Hepatic stellate cell (primary cell): ENCODE measurements around the gene PTPRD.

ENCODE experiments used
- DNase-seq: peaks from one replicate; pipeline ENCODE4 v3.0.0; 2011; ENCODE audit warnings: low spot score

The PTPRD gene

DNA sequence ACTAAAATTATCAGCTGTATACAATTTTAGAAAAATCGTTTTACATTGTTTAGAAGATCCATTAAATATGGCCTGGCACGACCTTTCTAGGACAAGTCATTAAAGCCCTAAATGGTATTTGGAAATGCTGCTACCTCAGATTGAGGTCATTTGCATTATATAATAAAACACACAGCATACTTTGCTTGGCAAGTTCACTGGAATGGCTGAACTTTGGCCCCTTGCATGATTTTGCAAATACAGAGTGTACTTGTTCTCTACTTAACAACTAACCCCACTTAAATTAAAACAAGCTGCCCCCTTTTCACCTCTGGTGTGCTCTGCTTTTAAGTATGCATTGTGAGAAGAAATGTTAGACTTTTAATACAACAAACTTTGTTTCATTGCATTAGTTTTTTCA is 860.1 kb downstream of the PTPRD start:
- no peak for DNase-seq

DNA sequence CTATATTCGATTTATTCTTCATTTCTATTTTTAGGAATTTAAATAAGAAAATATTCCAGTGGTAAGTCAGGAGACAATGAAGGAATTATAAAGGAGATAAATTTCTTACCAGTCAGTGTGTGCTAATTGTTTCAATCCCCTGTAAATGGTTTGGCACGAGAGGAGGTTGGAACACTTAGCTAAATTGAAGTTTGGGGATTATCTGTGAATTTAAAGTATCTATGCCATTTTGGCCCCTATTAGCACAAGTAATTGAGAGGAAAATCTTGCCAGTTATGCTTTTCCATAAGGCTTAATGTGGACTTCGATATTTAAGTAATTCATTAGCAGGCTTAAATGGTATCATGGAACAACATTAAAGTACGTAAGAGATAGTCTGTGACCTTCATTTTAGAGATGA is 860.8 kb downstream of the PTPRD start:
- no peak for DNase-seq

DNA sequence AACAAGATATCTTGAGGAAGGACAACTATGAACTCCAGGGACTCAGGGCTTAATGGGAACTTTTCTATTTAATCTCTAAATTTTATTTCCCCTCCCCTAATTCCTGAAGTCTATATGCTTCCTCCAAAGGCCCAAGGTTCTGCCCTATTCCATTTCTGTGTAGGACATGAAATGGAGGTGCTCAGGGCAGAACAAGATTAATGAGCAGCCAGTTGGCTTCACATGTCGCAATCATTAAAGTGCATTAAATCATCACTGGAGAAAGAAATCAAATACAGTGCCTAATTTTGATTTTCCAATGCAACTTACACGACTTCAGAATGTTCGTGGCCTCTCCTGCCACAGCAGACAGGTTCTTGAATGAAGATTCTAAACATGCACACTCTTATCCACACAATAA is 862.1 kb downstream of the PTPRD start:
- DNase-seq: no peak

DNA sequence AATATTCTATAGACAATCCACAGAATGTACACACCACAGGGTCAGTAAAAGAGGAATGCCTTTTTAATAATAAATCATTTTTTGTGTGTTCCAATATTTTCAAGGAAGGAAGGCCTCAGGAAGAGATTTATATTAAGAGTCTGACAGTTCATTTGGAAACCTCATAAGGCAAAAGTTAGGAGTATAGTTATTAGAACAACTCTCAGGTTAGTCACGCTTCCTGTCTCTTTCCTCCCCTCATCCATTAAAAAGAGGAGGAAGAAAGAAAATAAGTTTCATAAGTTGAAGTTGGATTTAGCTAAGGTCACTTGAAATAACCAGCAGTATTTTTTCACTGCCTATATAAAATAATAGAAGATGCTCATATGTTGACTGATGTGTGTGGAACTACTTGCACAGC is 863.2 kb downstream of the PTPRD start:
- DNase-seq: no peak

DNA sequence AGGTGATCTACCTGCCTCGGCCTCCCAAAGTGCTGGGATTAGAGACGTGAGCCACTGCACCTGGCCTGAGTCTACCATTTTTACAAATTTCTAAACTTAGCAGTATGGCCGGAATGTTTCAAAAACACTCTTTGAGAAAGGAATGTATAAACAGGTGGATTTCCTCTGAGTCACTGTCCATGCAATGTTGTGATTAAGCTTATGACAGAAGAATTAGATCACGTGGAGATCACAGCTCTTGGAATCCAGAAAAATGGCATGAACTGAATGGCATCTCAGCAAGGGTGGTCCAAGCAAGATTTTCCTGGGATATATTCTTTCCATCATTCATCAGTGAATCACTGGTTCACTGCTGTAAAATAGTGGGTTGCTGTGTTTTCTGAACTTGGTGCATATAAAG is 865.0 kb downstream of the PTPRD start:
- no peak for DNase-seq

DNA sequence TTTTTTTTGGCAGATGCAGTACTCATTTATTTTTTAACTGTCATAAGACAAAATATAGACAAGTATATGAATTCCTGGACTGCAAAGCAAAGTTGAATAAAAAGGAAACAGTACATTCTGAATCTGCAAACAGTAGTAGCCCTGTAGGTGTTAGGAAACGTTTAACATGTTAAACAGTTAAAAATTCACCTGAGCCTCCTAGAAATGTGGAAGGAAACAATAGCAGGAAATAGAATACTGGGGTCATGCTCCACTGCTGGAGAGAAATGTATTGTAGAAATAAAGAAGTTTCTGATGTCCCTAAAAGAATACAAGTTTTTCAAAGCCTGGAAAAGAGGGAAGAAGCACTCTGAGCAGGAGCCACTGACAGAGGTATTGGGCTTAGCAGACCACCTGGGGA is 866.0 kb downstream of the PTPRD start:
- DNase-seq: no peak

DNA sequence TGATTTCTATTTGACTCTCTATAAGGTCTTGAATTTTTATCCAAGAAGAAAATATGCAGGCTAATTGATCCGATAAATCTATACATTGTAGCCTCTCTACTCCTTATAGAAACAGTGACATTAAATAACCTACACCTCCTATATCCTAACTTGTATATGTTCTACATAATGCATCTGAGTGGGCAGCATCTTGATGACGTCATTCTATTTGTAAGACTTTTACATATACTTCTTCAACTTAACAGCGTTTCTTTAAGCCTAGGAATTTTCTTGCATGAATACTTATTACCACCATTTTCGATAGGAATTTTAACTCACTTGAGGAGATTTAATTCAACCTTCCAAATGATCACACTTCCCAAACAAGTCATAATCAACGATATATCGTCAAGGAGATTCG is 869.0 kb downstream of the PTPRD start:
- DNase-seq: no peak

DNA sequence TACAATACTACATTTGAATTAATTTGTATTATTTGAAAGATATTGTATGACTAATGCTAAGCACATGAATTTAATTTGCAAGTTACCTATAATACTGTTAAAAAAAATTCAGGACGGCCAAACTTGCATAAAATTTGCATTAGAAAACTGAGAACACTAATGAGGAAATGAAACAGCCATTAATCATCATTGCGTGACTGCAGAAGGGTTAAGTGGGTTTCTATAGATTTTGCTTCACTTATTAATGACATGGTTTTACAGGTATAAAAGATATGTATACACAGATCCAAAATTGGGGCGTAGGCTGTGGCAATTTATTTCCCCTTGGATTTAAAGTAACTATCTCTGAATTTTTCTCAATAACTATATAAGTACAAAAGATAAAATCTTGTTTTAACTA is 882.6 kb downstream of the PTPRD start:
- DNase-seq: no peak

DNA sequence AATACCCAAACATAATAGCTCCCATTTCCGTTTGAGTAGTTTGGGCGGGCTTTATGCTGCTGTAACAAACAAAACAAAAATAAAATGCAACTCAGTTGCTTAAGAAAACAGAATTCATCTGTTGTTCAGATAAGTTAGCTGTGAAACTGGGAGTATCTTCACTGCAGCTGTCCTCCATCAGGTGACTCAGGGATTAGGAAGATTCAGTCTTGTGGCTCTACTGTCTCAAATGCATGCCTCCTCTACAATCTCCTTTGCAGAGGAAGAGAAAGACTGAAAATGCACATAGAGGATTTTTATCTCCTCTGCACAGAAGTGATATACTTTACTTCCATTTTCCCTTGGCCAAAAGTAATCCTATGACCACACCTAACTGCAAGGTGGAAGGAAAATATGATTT is 883.7 kb downstream of the PTPRD start:
- no peak for DNase-seq

DNA sequence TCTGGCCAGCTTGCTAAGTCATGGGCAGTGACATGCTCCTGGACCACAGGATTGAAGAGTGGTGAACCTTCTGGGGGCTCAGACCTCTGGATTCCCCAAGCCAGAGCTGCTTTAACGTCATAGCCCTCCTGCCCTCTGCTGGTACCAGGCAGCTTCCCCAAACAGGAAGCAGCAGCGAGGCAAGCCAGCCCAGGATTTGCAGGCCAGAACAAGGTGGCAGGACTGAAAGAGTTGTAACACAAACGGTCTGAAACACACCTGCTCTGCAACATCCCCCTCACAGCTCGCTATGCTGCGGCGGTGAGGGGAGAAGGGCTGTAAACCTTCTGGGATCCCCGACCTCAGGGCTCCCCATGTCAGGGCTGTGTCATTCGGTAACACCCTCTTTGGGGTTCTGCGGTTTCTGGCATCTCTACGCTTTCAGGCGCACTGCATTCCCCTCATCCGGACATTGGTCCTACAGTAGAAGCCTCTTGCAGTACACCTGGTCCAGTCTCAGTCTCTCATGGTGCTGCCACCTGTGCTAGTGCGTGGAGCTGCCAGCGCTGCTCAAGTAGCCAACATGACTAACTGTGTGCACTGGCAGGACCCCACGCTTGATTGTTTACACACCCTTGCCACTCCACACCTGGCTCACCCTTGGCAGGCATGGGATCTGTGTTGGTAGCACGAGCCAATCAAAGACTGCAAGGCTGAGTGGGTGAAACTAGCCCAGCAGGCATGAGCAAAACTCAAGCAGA is 893.3 kb downstream of the PTPRD start:
- no peak for DNase-seq

DNA sequence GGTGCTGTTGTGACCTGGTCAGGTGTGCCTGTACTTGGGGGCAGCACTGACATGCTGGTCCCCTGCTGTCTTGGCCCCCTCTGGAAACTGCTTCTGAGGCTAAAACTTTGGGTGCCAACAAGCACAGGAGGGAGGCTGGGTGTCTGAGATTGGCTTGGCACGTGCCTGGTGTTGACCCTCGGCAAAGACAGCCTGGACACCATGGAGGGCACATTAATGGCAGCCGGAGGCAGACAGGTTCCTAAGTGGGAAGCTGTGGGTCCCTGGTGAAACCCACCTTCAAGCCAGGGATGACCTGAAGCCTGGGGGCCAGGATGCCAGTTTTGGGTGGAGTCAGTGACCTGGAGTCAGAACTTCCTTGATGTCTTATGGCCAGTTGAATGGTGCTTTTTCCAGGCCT is 894.1 kb downstream of the PTPRD start:
- DNase-seq: no peak

DNA sequence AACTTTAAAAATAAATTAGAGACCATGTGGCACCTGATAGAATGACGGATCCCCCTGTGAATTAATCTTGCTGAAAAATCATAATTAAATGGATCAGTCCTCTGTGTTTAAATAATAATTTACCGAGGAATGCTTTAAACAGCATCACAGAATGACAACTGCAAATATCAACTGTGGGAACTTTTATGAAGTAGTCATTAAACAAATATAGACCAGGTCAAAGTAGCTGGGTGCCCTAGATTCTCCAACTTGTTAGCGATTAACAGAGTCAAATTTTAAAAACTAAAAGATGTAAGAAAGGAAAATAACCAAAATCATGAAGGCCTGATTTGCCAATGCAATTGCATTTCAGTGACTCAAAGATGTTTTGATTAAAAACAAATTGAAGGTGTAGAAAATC is 933.4 kb downstream of the PTPRD start:
- DNase-seq: no peak

DNA sequence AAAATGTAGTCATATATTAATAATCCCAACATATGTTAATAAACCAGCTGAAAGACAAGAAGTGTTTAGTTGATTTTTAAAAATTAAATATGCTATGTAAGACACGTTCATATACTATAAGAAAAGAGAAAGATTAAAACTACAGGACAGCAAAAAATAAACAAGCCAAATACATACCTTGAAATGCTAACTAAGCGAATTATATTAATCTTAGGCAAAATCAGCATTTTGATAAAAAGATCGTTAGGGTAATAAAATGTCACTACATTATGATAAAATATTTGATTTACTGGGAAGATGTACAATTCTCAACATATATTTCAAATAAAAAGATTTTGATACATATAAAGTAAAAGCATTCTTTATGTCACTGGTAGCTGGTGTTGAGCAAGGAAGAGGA is 938.3 kb downstream of the PTPRD start:
- DNase-seq: no peak

DNA sequence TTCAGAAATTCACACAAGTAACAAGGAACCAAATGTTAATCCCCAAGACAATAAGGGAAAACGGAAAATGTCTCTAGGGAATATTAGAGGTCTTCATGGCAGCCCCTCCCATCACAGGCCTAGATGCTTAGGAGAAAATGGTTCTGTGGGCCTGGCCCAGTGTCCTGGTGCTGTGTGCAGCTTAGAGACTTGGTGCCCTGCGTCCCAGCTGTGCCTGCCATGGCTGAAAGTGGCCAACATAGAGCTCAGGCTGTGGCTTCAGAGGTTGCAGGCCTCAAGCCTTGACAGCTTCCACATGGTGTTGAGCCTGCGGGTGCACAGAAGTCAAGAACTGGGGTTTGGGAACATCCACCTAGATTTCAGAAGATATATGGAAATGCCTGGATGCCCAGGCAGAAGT is 942.3 kb downstream of the PTPRD start:
- DNase-seq: no peak

DNA sequence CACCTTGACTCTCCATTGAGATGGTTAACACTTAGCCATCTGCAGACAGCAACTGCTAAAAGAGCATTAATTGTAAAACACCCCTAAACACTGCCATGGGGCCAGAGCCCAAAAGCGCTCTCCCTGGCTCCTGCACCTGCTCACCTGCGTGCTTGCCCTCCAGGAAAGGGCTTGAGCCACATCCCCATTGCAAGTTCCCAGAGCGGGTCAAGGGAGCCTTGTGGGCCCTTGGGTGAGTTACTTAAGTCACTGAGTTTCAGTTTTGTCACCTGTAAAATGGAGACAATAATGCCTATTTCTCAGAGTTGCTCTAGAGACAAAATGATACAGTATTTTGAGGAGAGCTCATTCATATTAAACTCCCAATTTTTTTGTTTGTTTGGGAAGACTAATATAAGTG is 967.8 kb downstream of the PTPRD start:
- no peak for DNase-seq

DNA sequence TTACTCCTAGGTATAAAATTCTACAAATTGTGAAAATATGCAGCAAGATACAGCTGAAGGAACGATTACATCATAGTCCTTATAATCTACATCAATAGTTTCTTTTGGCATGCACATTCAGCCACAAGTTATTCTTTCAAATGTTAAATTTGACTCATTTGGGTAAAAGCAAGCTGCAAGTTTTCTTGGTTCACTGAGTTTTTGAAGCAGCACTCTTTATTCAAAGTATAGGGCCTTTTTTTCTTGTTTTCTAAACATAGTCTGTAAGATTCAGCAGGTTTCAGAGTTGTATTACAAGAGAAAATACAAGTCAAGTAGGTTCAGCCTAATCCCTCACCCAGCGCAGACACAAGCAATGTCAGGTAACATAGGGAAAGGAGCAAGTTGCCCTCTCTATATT is 981.5 kb downstream of the PTPRD start:
- no peak for DNase-seq

DNA sequence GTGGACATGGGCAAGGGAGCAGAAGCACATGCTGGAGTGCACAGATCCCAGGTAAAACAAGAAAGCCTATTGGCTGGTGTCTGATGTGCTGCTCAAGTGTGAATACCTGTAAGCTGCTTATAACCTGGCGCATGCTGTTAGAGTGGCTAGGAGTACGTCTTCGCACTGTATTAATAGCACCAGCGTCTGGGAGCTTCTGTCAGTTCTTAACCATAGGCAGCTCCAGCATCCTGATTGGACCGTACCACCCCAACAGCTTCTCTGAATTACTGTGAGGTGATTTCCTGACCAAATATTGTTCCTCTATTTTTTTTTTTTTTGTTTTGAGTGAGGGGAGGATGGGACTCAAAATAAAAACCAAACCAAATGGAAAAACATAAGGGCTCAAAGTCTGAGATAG is 987.6 kb downstream of the PTPRD start:
- DNase-seq: no peak

DNA sequence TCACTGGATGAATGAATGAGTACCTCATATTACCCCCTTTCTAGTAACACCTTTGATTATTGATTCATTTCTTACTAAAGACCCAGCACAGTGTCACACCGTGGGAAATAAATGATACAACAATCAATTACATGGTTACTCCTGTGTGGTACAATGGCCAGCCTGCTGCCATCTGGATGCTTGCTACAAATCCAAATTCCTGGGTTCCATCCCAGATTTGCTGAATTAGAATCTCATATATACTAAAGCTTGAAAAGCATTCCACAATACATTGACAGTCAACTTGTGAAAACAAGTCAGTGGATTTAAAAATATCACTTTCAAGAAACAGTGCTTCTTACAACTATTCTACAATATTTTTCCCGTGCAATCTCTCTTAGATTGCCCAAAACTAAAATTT is 989.3 kb downstream of the PTPRD start:
- DNase-seq: no peak

DNA sequence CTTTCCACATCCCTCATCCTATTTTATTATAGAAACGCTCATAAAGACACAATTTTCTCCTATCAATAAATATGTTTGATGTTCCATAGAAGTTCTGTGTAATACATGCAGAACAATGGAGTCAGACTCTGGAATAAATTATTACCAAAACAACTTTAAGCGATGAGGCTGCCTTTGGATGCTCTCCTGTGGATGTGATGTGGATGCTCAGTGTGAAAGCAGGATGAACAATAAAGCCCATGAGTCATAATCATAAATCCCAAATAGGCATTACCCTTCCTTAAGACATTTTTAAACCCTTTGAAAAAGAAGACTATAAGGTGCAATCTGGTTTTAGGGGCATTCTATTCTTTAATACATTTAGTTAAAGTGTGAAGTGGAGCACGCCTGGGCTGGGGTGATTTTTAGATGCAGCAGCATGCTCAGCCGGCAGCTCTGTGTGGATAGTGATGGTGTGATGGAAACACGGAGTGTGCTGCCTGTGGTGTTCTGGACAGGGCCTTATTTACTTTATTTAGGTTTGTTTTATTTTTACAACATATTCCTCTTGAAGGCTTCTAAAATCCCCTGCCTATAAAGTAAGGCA is 991.4 kb downstream of the PTPRD start:
- DNase-seq: no peak

DNA sequence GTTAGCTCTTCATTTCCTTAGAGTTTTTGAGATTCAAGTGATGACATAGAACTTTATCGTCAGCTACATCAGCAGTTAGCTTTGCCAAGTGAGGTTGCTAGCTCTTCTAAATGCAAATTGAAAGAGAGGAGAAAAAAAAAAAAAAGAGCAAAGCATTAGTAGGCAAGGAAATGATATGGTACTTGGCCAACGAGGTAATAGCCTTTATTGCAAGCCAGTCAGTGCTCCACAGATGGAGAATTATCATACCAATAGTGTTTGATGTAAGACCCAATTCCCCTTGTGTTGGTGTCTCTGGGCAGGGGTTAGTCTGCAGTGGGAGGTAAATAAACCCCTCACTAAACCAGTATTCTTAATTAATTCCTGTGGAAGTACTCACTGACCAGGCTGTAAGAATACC is 992.1 kb downstream of the PTPRD start:
- no peak for DNase-seq

DNA sequence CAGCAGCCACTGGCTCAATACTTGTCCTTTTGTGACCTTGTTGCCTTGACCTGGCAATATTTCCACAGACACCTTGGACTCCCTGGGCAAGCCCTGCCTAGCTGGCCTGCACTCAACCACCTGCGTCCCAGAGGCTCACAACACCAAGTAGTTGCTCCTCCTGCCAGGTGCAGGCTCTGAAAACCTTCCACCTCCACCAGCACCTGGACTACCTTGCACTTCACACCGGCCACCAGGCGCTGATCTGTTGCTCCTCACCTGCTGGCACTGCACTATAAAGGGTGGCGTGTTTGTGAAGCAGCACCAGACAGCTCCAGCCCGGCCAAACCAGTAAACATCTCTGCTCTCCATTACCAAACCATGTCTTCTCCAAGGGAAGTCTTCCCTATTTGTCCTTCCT is 997.7 kb downstream of the PTPRD start:
- DNase-seq: no peak

DNA sequence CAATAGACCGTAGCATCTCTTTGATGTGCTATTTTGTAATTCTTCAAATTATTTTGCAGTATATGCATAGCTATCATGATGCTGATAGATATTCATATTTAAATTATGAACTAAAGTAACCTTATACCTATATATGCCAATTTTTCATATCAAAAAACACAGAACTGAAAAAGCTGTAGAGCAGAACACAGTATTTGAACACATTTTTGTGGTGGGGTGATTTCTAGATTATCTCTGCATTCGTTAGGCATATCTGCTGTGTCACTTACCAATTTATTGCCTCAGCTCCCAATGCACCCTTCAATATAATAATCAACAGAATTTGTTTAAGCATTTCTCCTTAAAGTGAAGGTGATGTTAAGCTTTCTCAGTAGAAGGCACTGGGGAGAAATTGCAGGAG is 998.2 kb downstream of the PTPRD start:
- DNase-seq: no peak

DNA sequence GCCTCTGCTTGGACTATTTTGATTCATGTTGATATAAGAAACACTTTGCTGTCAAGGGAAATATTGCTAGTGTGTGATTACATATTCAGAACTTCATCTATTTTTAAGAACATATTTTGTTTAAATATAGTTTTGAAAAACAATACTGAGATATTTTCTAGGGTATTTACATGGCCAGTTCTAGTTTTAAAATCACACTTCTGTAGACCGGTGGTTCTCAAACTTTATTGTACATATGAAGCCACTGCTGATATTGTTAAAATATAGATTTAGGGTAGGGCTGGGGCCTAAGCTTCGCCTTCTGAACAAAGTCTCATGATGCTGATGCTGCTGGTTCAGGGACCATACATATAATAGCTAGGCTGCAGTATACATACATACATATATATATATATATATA is 1000.0 kb downstream of the PTPRD start:
- DNase-seq: no peak

DNA sequence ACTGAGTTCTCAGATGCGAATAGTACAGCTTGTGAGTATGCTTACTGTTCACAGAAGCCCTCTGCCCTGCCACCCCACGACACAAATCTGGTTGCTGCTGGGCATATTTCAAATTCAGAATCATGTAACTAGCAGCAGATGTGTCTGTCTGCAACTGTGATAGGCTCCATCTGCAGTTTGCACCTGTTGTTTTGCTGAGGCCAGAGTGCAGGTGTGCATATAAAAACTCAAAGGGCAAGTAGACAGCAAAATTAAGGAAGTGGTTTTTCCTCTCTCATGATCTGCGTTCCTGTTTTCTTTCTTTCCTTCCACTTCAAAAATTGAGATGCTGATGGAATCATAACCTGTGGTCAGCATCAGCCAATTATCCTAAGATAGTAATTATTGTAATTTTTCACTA is 1000.5 kb downstream of the PTPRD start:
- no peak for DNase-seq
